ENCODE data around the gene KIF19.

KIF19 gene

GRCh38 chr17:74290340-74290739, 35.7 kb upstream of the KIF19 start:
- ATAC-seq (ENCODE audit: insufficient read depth, low read depth) (no peak), DNase-seq (no peak)
- Histone ChIP-seq H3K4me3 (ENCODE audit: low read depth in 1 of 2, low read length in 2 of 2) (no peak overlapping the region), H3K27ac (ENCODE audit: low read length) (no peak overlapping the region), H4K20me1 (ENCODE audit: insufficient read depth, low read length) (no peaks in the 10 kb centered on the region), H3K27me3 (ENCODE audit: insufficient read depth, low read length, poor library complexity) (peaks cover 3% of the 10 kb centered on the region), H3K4me2 (ENCODE audit: insufficient read depth, low read length) (no peak overlapping the region), H3K4me1 (ENCODE audit: insufficient read depth, low read length) (no peaks in the 10 kb centered on the region), H3K36me3 (ENCODE audit: insufficient read depth, low read length) (no peaks in the 10 kb centered on the region), H2AFZ (ENCODE audit: low read depth, low read length) (no peak overlapping the region), H3K9ac (ENCODE audit: low read depth, low read length) (no peak overlapping the region), H3K9me3 (ENCODE audit: insufficient read depth, low read length, severe bottlenecking) (no peaks in the 10 kb centered on the region), H3K79me2 (ENCODE audit: insufficient read depth, low read length) (no peaks in the 10 kb centered on the region)
- TF ChIP-seq CTCF (IDR thresholded peaks at IDR 0.05; ENCODE audit: borderline replicate concordance, extremely low read depth, low read length, poor library complexity, severe bottlenecking) (no peak), EZH2 (IDR thresholded peaks at IDR 0.05; ENCODE audit: borderline replicate concordance, low read depth, low read length, severe bottlenecking) (no peak)

- Histone ChIP-seq H3K9me3 (ENCODE audit: insufficient read depth, low read length, severe bottlenecking) (no peaks in the 10 kb centered on the region), H4K20me1 (ENCODE audit: insufficient read depth, low read length) (no peaks in the 10 kb centered on the region), H3K4me2 (ENCODE audit: insufficient read depth, low read length) (no peak overlapping the region), H3K9ac (ENCODE audit: low read depth, low read length) (no peak overlapping the region), H3K79me2 (ENCODE audit: insufficient read depth, low read length) (no peaks in the 10 kb centered on the region), H3K27ac (ENCODE audit: low read length) (no peak overlapping the region), H3K36me3 (ENCODE audit: insufficient read depth, low read length) (no peaks in the 10 kb centered on the region), H3K4me1 (ENCODE audit: insufficient read depth, low read length) (no peaks in the 10 kb centered on the region), H3K4me3 (ENCODE audit: low read depth in 1 of 2, low read length in 2 of 2) (no peak overlapping the region), H2AFZ (ENCODE audit: low read depth, low read length) (no peak overlapping the region), H3K27me3 (ENCODE audit: insufficient read depth, low read length, poor library complexity) (peaks cover 8% of the 10 kb centered on the region)
- DNase-seq = no peak
- TF ChIP-seq CTCF (IDR thresholded peaks at IDR 0.05; ENCODE audit: borderline replicate concordance, extremely low read depth, low read length, poor library complexity, severe bottlenecking) (no peak), EZH2 (IDR thresholded peaks at IDR 0.05; ENCODE audit: borderline replicate concordance, low read depth, low read length, severe bottlenecking) (no peak)
- ATAC-seq (ENCODE audit: insufficient read depth, low read depth) = no peak
These were observed 33.5 kb upstream of the KIF19 start for GRCh38 chr17:74292495-74292894.

GRCh38 chr17:74295625-74296547, 30.1 kb upstream of the KIF19 start:
- peaks cover 19% of the 10 kb centered on the region for H3K27me3 ChIP-seq (ENCODE audit: insufficient read depth, low read length, poor library complexity)
- ATAC-seq (ENCODE audit: insufficient read depth, low read depth) = no peak
- TF ChIP-seq EZH2 (IDR thresholded peaks at IDR 0.05; ENCODE audit: borderline replicate concordance, low read depth, low read length, severe bottlenecking) (no peak), CTCF (IDR thresholded peaks at IDR 0.05; ENCODE audit: borderline replicate concordance, extremely low read depth, low read length, poor library complexity, severe bottlenecking) (no peak)
- no peaks in the 10 kb centered on the region; the same call in 1 of the 2 replicates for H4K20me1 ChIP-seq (ENCODE audit: insufficient read depth, low read length)
- no peak overlapping the region for H3K4me2 ChIP-seq (ENCODE audit: insufficient read depth, low read length)
- H3K36me3 ChIP-seq (ENCODE audit: insufficient read depth, low read length) = no peaks in the 10 kb centered on the region
- H3K9ac ChIP-seq (ENCODE audit: low read depth, low read length) = no peak overlapping the region
- H3K27ac ChIP-seq (ENCODE audit: low read length) = no peak overlapping the region
- no peaks in the 10 kb centered on the region for H3K79me2 ChIP-seq (ENCODE audit: insufficient read depth, low read length)
- DNase-seq = no peak
- H3K4me3 ChIP-seq (ENCODE audit: low read depth in 1 of 2, low read length in 2 of 2) = no peak overlapping the region
- H3K4me1 ChIP-seq (ENCODE audit: insufficient read depth, low read length) = no peaks in the 10 kb centered on the region
- no peaks in the 10 kb centered on the region for H3K9me3 ChIP-seq (ENCODE audit: insufficient read depth, low read length, severe bottlenecking)
- no peak overlapping the region for H2AFZ ChIP-seq (ENCODE audit: low read depth, low read length)

Data from DND-41 (cell line).